Hepatocyte (in vitro differentiated cells): ENCODE measurements around the gene PAMR1. TPM values are rescaled to one million over a fixed set of nuclear protein-coding genes. Genes with fewer than 3 reads are reported as not detected.

Experiments
- DNase-seq: peaks from one replicate; pipeline ENCODE4 v3.0.0-alpha.2; 2016; ENCODE audit warnings: low spot score
- H2AFZ ChIP-seq: fragments of 200-600 bp; sonication (generic); 2 replicates; pipeline ENCODE4 v1.6.0; 2016; ENCODE audit warnings: antibody characterized with exemption, mild to moderate bottlenecking
- H3K27ac ChIP-seq: fragments of 200-600 bp; sonication (generic); 2 replicates; pipeline ENCODE4 v1.5.1; 2016; ENCODE audit warnings: mild to moderate bottlenecking
- H3K27me3 ChIP-seq: fragments of 200-600 bp; sonication (generic); 2 replicates; pipeline ENCODE4 v1.6.1; 2016
- H3K36me3 ChIP-seq: fragments of 200-600 bp; sonication (generic); replicated peaks from 2 replicates; pipeline ENCODE4 v1.5.1; 2016; ENCODE audit warnings: low read depth; ENCODE audit not compliant: insufficient read depth
- H3K4me1 ChIP-seq: fragments of 200-600 bp; sonication (generic); 2 replicates; pipeline ENCODE4 v1.5.1; 2016; ENCODE audit warnings: mild to moderate bottlenecking, moderate library complexity; ENCODE audit not compliant: insufficient read depth
- H3K4me2 ChIP-seq: fragments of 200-600 bp; sonication (generic); 2 replicates; pipeline ENCODE4 v1.6.0; 2016
- H3K4me3 ChIP-seq: fragments of 200-600 bp; sonication (generic); 2 replicates; pipeline ENCODE4 v1.5.1; 2016; ENCODE audit warnings: mild to moderate bottlenecking
- H3K79me2 ChIP-seq: fragments of 200-600 bp; sonication (generic); 2 replicates; pipeline ENCODE4 v1.6.0; 2017; ENCODE audit warnings: mild to moderate bottlenecking
- H3K9me2 ChIP-seq: fragments of 200-600 bp; sonication (generic); replicated peaks from 2 replicates; pipeline ENCODE4 v1.6.0; 2017; ENCODE audit warnings: mild to moderate bottlenecking; ENCODE audit not compliant: insufficient read depth
- H3K9me3 ChIP-seq: fragments of 200-600 bp; sonication (generic); 2 replicates; pipeline ENCODE4 v1.5.1; 2016; ENCODE audit warnings: low read depth, mild to moderate bottlenecking
- H4K20me1 ChIP-seq: fragments of 200-600 bp; sonication (generic); 2 replicates; pipeline ENCODE4 v1.6.0; 2016; ENCODE audit warnings: mild to moderate bottlenecking; ENCODE audit not compliant: insufficient read depth, poor library complexity, severe bottlenecking
- CTCF ChIP-seq: fragments of 200-600 bp; sonication (generic); IDR thresholded peaks from 2 replicates; pipeline ENCODE4 v1.5.1; 2016; ENCODE audit warnings: antibody characterized with exemption, mild to moderate bottlenecking; ENCODE audit not compliant: poor library complexity
- EZH2 ChIP-seq: fragments of 200-600 bp; sonication (generic); IDR thresholded peaks from 2 replicates; pipeline ENCODE4 v1.6.1; 2016; ENCODE audit warnings: antibody characterized with exemption, mild to moderate bottlenecking, borderline replicate concordance
- EZH2phosphoT487 ChIP-seq: fragments of 200-600 bp; sonication (generic); IDR thresholded peaks from one replicate; pipeline ENCODE4 v1.6.1; 2018; ENCODE audit warnings: antibody characterized with exemption, mild to moderate bottlenecking, low read depth, moderate library complexity; ENCODE audit not compliant: unreplicated experiment, severe bottlenecking
- WGBS: methylation state at CpG from one replicate; pipeline ENCODE4 v1.1.6; 2016; ENCODE audit warnings: low lambda C conversion rate; ENCODE audit errors: missing lambda C conversion rate; 5-methylcytosine and 5-hydroxymethylcytosine counted together
- polyA plus RNA-seq: library from polyadenylated mRNA; unstranded; fragments of >200 nt; fragmentation: Nextera tagmentation; extraction: Ambion mirVana; gene quantifications from 2 replicates; pipeline ENCODE4 v1.2.1, GENCODE V29; 2016
- total RNA-seq: library from RNA; depleted of rRNA; stranded (reverse); fragments of >200 nt; gene quantifications from 2 replicates; pipeline ENCODE4 v1.2.3, GENCODE V29; 2014

PAMR1 gene
- total and polyA plus RNA-seq, 2 experiments from 2014 or later: 26.3 to 31.1 TPM

GRCh38 chr11:35387111-35387982 is 138.1 kb downstream of the PAMR1 start:
- Histone ChIP-seq H3K27ac (no peak overlapping the region), H3K4me2 (no peak overlapping the region), H3K36me3 (no peaks in the 10 kb centered on the region), H4K20me1 (no peaks in the 10 kb centered on the region), H3K4me3 (no peak overlapping the region), H3K9me3 (no peaks in the 10 kb centered on the region), H3K4me1 (no peaks in the 10 kb centered on the region), H3K79me2 (no peaks in the 10 kb centered on the region), H3K27me3 (no peaks in the 10 kb centered on the region), H3K9me2 (no peaks in the 10 kb centered on the region), H2AFZ (no peak overlapping the region)
- DNase-seq: no peak
- WGBS: 75% methylated on average over 4 of the region's 4 CpGs
- TF ChIP-seq CTCF: no peak
- no peak for TF ChIP-seq EZH2phosphoT487
- TF ChIP-seq EZH2: no peak

- DNase-seq: no peak
- Histone ChIP-seq H2AFZ (no peak overlapping the region), H3K36me3 (no peaks in the 10 kb centered on the region), H3K4me3 (no peak overlapping the region), H3K4me2 (no peak overlapping the region), H3K4me1 (no peaks in the 10 kb centered on the region), H3K9me3 (no peaks in the 10 kb centered on the region), H3K27me3 (no peaks in the 10 kb centered on the region), H4K20me1 (no peaks in the 10 kb centered on the region), H3K9me2 (no peaks in the 10 kb centered on the region), H3K27ac (no peak overlapping the region), H3K79me2 (no peaks in the 10 kb centered on the region)
- TF ChIP-seq EZH2phosphoT487: no peak
- no peak for TF ChIP-seq EZH2
- no peak for TF ChIP-seq CTCF
- 85% methylated on average over 5 of the region's 5 CpGs for WGBS
Measured at GRCh38 chr11:35383953-35384352, 141.5 kb downstream of the PAMR1 start.

Other genes with a start within 250 kb of the PAMR1 start
- gene SLC1A2, start 106.1 kb downstream of the PAMR1 start, total RNA-seq: 0.84 and 2.9 TPM in 2 replicates
- gene SLC1A2, start 106.1 kb downstream of the PAMR1 start, polyA plus RNA-seq: 0.59 TPM in 1 of 2 replicates, not detected in the other
- 12.4 and 13.5 TPM in 2 replicates for gene FJX1, start 92.8 kb upstream of the PAMR1 start, total RNA-seq
- gene FJX1, start 92.8 kb upstream of the PAMR1 start, polyA plus RNA-seq: 29.0 and 34.8 TPM in 2 replicates
- 20.4 and 20.8 TPM in 2 replicates for gene TRIM44, start 137.2 kb upstream of the PAMR1 start, total RNA-seq
- 43.2 and 44.1 TPM in 2 replicates for gene TRIM44, start 137.2 kb upstream of the PAMR1 start, polyA plus RNA-seq